Natural killer cell (primary cell): Measurements from ENCODE around the gene SAG. TPM values are rescaled to one million over a fixed set of nuclear protein-coding genes. Genes with fewer than 3 reads are reported as not detected.

ENCODE experiments used
- ATAC-seq, 3 donors: fragments of 150-1000 bp in 2 of 3; fragments of 200-7000 bp in 1 of 3; cut with Tn5 transposase; 1 replicate in 1 of 3; 2 replicates in 2 of 3; pipeline ENCODE4 v1.10.0; 2021; ENCODE audit warnings: mild to moderate bottlenecking in 2 of 3, moderate library complexity in 2 of 3
- DNase-seq, 2 donors: peaks; one replicate each; pipeline versions ENCODE4 v3.0.0 to v3.0.0-alpha.2; 2013 to 2021; ENCODE audit warnings: mixed read lengths in 1 of 2
- H3K27ac ChIP-seq: one replicate; pipeline ENCODE4 v1.5.1; 2013; ENCODE audit warnings: mild to moderate bottlenecking, low read length
- H3K27me3 ChIP-seq: one replicate; pipeline ENCODE4 v1.6.1; 2013; ENCODE audit warnings: low read length; ENCODE audit not compliant: control insufficient read depth, insufficient read depth
- H3K36me3 ChIP-seq: one replicate; pipeline ENCODE4 v1.6.1; 2013; ENCODE audit warnings: low read length; ENCODE audit not compliant: control insufficient read depth, insufficient read depth
- H3K4me1 ChIP-seq: one replicate; pipeline ENCODE4 v1.6.1; 2013; ENCODE audit warnings: low read length; ENCODE audit not compliant: control insufficient read depth, insufficient read depth
- H3K4me3 ChIP-seq: one replicate; pipeline ENCODE4 v1.5.1; 2013; ENCODE audit warnings: low read length
- H3K9me3 ChIP-seq: one replicate; pipeline ENCODE4 v1.6.1; 2013; ENCODE audit warnings: low read length; ENCODE audit not compliant: control insufficient read depth, insufficient read depth
- H3K27ac Mint-ChIP-seq, 2 donors: one replicate each; pipeline ENCODE4 v1.8.0; 2022; ENCODE audit warnings: mild to moderate bottlenecking in 2 of 2, mixed read lengths in 2 of 2, moderate library complexity in 1 of 2
- H3K27me3 Mint-ChIP-seq, 2 donors: one replicate each; pipeline ENCODE4 v1.8.0; 2022; ENCODE audit warnings: low read depth in 2 of 2, mixed read lengths in 2 of 2
- H3K36me3 Mint-ChIP-seq: one replicate; pipeline ENCODE4 v1.8.0; 2022; ENCODE audit warnings: mixed read lengths
- H3K4me1 Mint-ChIP-seq, 2 donors: one replicate each; pipeline ENCODE4 v1.8.0; 2022; ENCODE audit warnings: mixed read lengths in 2 of 2
- H3K4me3 Mint-ChIP-seq: one replicate; pipeline ENCODE4 v1.8.0; 2022; ENCODE audit warnings: mild to moderate bottlenecking, moderate library complexity, mixed read lengths
- H3K9me3 Mint-ChIP-seq, 2 donors: one replicate each; pipeline ENCODE4 v1.8.0; 2022; ENCODE audit warnings: mixed read lengths in 2 of 2
- WGBS: methylation state at CpG from one replicate; pipeline ENCODE4 v1.1.7; 2013; ENCODE audit warnings: missing lambda C conversion rate; ENCODE audit not compliant: insufficient coverage; 5-methylcytosine and 5-hydroxymethylcytosine counted together
- intact Hi-C: fragments of 100-400 bp; cut with micrococcal nuclease; formaldehyde crosslinking; loops from one replicate; pipeline ENCODE4 v1.14.2; 2022
- total RNA-seq, 4 donors: library from RNA; stranded (reverse); fragments of 120-200 nt in 1 of 4; gene quantifications; one replicate each; pipeline versions ENCODE4 v1.2.3 to v1.2.4, GENCODE V29; 2013 to 2022
- TF ChIP-seq, protein P1 (sequence below): fragments of 200-600 bp; IDR thresholded peaks from one replicate; pipeline ENCODE4 v1.8.0; 2022; ENCODE audit warnings: antibody characterized with exemption

The SAG gene
- total RNA-seq, 3 donors from 2014 or later (not counting 1 experiment from before 2014, with no cell fraction given), result 0.11 to 0.33 (median 0.12) TPM

DNA sequence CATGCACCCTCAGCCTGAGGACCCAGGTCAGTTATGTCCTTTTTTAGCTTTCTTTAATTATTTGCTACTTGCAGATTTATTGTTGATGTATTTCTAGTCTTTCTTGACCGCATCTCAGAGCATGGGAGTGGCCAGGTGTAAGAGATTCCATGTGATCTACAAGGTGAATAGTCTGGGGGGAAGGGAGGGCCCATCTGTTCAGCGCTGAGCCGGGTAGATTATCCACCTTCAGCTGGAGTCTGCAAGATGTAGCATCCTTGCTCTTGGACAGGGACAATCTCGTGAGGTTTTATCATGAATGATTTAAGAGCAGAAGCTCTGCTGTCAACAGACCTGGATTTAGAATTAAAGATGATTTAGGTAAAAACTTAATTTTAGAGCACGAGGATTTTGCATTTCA, 34.7 kb downstream of the SAG start:
- intact Hi-C loops, result no loop called here
- no peak overlapping the region for H3K4me3 ChIP-seq
- H3K4me1 ChIP-seq, result peaks cover 3% of the 10 kb centered on the region
- peaks cover 0 to 3% of the 10 kb centered on the region in 2 donors for H3K27me3 Mint-ChIP-seq
- peaks cover 6 to 7% of the 10 kb centered on the region in 2 donors for H3K4me1 Mint-ChIP-seq
- no peak overlapping the region for H3K4me3 Mint-ChIP-seq
- ATAC-seq (no peak), DNase-seq (no peak)
- no peaks in the 10 kb centered on the region for H3K9me3 ChIP-seq
- no peak overlapping the region for H3K27ac Mint-ChIP-seq
- H3K36me3 ChIP-seq, result no peaks in the 10 kb centered on the region
- TF ChIP-seq, protein P1, sequence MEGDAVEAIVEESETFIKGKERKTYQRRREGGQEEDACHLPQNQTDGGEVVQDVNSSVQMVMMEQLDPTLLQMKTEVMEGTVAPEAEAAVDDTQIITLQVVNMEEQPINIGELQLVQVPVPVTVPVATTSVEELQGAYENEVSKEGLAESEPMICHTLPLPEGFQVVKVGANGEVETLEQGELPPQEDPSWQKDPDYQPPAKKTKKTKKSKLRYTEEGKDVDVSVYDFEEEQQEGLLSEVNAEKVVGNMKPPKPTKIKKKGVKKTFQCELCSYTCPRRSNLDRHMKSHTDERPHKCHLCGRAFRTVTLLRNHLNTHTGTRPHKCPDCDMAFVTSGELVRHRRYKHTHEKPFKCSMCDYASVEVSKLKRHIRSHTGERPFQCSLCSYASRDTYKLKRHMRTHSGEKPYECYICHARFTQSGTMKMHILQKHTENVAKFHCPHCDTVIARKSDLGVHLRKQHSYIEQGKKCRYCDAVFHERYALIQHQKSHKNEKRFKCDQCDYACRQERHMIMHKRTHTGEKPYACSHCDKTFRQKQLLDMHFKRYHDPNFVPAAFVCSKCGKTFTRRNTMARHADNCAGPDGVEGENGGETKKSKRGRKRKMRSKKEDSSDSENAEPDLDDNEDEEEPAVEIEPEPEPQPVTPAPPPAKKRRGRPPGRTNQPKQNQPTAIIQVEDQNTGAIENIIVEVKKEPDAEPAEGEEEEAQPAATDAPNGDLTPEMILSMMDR, result no peak
- WGBS, result 94% methylated on average over 5 of the region's 5 CpGs
- no peaks in the 10 kb centered on the region for H3K36me3 Mint-ChIP-seq
- H3K27ac ChIP-seq, result no peak overlapping the region
- H3K27me3 ChIP-seq, result no peaks in the 10 kb centered on the region
- no peaks in the 10 kb centered on the region for H3K9me3 Mint-ChIP-seq

DNA sequence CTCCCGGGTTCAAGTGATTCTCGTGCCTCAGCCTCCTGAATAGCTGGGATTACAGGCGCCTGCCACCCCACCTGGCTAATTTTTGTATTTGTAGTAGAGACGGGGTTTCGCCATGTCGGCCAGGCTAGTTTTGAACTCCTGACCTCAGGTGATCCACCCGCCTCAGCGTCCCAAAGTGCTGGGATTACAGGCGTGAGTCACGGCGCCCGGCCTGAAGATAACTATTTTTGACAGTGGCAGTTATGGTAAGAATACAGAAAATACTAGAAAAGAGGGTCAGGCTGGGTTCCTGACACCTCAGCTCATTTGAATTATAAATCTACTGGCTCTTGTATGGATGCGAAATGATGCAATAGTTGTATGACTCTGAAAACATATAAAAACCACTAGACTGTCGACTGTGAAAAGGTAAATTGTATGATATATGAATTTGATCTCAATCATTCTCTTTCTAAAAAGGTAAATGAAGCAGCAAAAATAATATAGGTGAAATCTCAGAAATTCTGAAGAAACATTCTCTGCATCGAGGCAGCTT, 35.6 kb downstream of the SAG start:
- Histone ChIP-seq H3K9me3 (no peaks in the 10 kb centered on the region), H3K27ac (no peak overlapping the region), H3K4me1 (peaks cover 4% of the 10 kb centered on the region), H3K27me3 (no peaks in the 10 kb centered on the region), H3K36me3 (no peaks in the 10 kb centered on the region), H3K4me3 (no peak overlapping the region)
- ATAC-seq, result no peak
- TF ChIP-seq, protein P1, result no peak
- DNase-seq, result no peak
- no peak overlapping the region for H3K4me3 Mint-ChIP-seq
- intact Hi-C loops, result no loop called here
- peaks cover 0 to 10% of the 10 kb centered on the region in 2 donors for H3K4me1 Mint-ChIP-seq
- H3K27me3 Mint-ChIP-seq, result peaks cover 0 to 6% of the 10 kb centered on the region in 2 donors
- H3K9me3 Mint-ChIP-seq, result no peaks in the 10 kb centered on the region
- H3K27ac Mint-ChIP-seq, result no peak overlapping the region
- 96% methylated on average over 14 of the region's 15 CpGs for WGBS
- no peaks in the 10 kb centered on the region for H3K36me3 Mint-ChIP-seq

DNA sequence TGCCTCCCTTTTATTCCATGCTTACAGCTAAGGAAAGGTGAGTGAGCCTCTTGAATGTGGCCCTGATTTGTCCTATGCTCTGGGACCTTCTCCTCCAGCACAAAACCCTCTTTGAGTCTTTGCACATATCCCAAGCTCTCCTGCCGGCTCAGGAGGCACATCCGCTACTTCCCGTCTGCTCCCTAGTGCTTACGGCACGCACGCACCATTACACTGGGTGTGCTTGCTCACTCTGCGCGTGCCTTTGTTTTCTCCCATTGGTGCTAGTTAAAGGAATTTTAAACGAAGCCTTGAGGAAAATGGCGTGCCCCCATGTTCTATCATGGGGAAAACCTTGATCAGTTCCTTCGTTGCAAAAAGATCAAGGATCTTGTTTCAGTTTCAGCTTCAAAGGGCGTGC, 38.8 kb downstream of the SAG start:
- TF ChIP-seq, protein P1, result no peak
- no peak overlapping the region for H3K27ac Mint-ChIP-seq
- no peaks in the 10 kb centered on the region for H3K9me3 Mint-ChIP-seq
- peaks cover 0 to 6% of the 10 kb centered on the region in 2 donors for H3K27me3 Mint-ChIP-seq
- H3K36me3 ChIP-seq, result no peaks in the 10 kb centered on the region
- no peak overlapping the region for H3K4me3 ChIP-seq
- 95% methylated on average over 12 of the region's 12 CpGs for WGBS
- peaks cover 22% of the 10 kb centered on the region for H3K4me1 ChIP-seq
- intact Hi-C loops, result no loop called here
- DNase-seq (no peak), ATAC-seq (no peak)
- H3K36me3 Mint-ChIP-seq, result no peaks in the 10 kb centered on the region
- H3K27me3 ChIP-seq, result no peaks in the 10 kb centered on the region
- H3K9me3 ChIP-seq, result no peaks in the 10 kb centered on the region
- H3K4me1 Mint-ChIP-seq, result peaks cover 7 to 26% of the 10 kb centered on the region in 2 donors
- H3K27ac ChIP-seq, result no peak overlapping the region
- no peak overlapping the region for H3K4me3 Mint-ChIP-seq

DNA sequence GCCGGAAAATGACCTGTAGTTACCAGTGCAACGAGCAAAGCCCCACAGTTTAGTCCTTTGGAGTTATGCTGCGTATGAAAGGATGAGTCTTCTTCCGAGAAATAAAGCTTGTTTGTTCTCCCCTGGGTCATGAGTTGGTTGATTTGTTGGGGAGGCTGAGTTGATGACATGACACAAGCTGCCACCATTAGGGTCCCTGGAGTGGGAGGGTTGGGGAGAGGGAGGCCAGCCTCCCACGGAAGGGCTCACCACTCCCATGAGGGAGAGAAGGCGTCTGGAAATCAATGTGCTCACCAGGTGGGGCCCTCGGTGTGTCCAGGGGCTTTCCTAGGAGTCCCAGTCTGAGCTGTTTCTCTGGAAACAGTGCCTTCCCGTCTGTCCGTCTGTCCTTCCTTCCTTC, 39.3 kb downstream of the SAG start:
- Histone ChIP-seq H3K27me3 (no peaks in the 10 kb centered on the region), H3K9me3 (no peaks in the 10 kb centered on the region), H3K4me3 (no peak overlapping the region), H3K36me3 (no peaks in the 10 kb centered on the region), H3K27ac (no peak overlapping the region), H3K4me1 (peaks cover 23% of the 10 kb centered on the region)
- Mint-ChIP-seq H3K9me3 (no peaks in the 10 kb centered on the region), H3K4me1 (peaks cover 7 to 26% of the 10 kb centered on the region in 2 donors), H3K27me3 (peaks cover 0 to 6% of the 10 kb centered on the region in 2 donors), H3K27ac (no peak overlapping the region), H3K4me3 (no peak overlapping the region), H3K36me3 (no peaks in the 10 kb centered on the region)
- intact Hi-C loops, result no loop called here
- 92% methylated on average over 9 of the region's 9 CpGs for WGBS
- ATAC-seq (no peak), DNase-seq (no peak)
- TF ChIP-seq, protein P1, result no peak
